Measurements from ENCODE around the gene CCDC50. TPM values are rescaled to one million over a fixed set of nuclear protein-coding genes. Genes with fewer than 3 reads are reported as not detected.
A peak's percentile ranks its signal among the peaks of the same experiment; 100 is the strongest.

The CCDC50 gene
- total RNA-seq, 4 donors from 2014 or later: 133 to 248 (median 194) TPM

DNA sequence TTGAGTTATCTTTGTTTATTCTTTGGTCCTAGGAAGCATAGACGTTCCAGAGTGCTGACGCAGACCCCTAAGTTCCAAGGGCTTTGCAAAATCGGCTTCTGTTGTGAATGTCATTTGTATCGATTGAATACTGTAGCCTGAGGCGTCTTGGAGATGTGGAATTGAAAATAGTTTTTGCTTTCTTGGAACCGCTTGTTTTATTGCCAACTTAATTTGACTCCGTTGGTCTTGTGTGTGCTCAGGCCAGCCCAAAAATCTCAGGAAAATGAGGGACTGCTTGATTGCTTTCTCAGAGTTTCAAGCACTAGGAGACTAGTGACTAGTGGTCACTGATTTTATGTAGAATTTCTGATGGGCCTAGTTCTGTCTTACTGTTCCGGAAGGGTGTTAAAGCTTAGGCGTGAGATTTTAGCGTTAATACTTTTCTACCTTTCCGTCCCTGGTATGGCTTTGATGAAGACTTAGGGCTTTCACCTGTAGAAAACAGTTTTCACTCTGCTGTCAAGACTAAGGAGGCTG, 1.4 kb downstream of the CCDC50 start:
- ATAC-seq: no peak
- peaks cover 15 to 67% (median 16%) of the 10 kb centered on the region in 3 donors for H3K4me1 ChIP-seq
- peak overlapping the region; percentile 91 to 95 (median 93) for H3K27ac ChIP-seq

DNA sequence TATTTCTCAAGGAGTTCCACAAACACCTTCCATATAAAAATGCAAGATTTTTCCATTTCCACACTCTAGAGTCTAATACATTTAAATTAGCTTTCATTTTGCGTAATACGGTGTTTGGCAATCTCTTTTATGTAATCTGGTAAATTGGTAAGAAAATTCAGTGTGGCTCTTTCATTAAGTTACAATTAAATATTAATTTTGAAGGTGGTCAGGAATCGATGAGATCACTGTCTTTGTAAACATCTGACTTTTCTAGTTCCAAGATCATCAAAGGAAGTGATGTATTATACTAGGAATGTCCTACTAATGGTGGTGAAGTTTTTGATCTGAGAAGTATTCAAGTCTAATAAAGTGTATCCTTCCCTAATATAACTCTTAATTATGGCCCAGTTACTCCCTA, 2.2 kb downstream of the CCDC50 start:
- TF ChIP-seq POLR2A (IDR thresholded peaks at IDR 0.05) (no peak), POLR2AphosphoS5 (IDR thresholded peaks at IDR 0.05) (no peak), EP300 (IDR thresholded peaks at IDR 0.05) (no peak)
- TF ChIP-seq, protein P1, sequence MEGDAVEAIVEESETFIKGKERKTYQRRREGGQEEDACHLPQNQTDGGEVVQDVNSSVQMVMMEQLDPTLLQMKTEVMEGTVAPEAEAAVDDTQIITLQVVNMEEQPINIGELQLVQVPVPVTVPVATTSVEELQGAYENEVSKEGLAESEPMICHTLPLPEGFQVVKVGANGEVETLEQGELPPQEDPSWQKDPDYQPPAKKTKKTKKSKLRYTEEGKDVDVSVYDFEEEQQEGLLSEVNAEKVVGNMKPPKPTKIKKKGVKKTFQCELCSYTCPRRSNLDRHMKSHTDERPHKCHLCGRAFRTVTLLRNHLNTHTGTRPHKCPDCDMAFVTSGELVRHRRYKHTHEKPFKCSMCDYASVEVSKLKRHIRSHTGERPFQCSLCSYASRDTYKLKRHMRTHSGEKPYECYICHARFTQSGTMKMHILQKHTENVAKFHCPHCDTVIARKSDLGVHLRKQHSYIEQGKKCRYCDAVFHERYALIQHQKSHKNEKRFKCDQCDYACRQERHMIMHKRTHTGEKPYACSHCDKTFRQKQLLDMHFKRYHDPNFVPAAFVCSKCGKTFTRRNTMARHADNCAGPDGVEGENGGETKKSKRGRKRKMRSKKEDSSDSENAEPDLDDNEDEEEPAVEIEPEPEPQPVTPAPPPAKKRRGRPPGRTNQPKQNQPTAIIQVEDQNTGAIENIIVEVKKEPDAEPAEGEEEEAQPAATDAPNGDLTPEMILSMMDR (IDR thresholded peaks at IDR 0.05): no peak
- peaks cover 15 to 69% (median 16%) of the 10 kb centered on the region in 3 donors for H3K4me1 ChIP-seq
- WGBS, 2 donors (ENCODE audit: low coverage in 1 of 2): 52 to 59% methylated on average over 3 of the region's 3 CpGs
- no peaks in the 10 kb centered on the region for H3K36me3 ChIP-seq
- ATAC-seq: no peak
- H3K27ac ChIP-seq: peak overlapping the region; percentile 91 to 95 (median 93)
- H3K9me3 ChIP-seq: no peaks in the 10 kb centered on the region
- peak overlapping the region; percentile 93 to 98 for H3K4me3 ChIP-seq
- no peaks in the 10 kb centered on the region for H3K27me3 ChIP-seq

More for the DNA sequence above, 1.4 kb downstream of the CCDC50 start:
- TF ChIP-seq POLR2AphosphoS5 (IDR thresholded peaks at IDR 0.05) (peak; percentile 28), POLR2A (IDR thresholded peaks at IDR 0.05) (no peak)
- TF ChIP-seq, protein P1 (IDR thresholded peaks at IDR 0.05): no peak
- no peaks in the 10 kb centered on the region for H3K36me3 ChIP-seq
- 8 to 10% methylated on average over 9 to 11 of the region's 11 CpGs for WGBS, 2 donors (ENCODE audit: low coverage in 1 of 2)
- no peaks in the 10 kb centered on the region for H3K9me3 ChIP-seq
- peak overlapping the region; percentile 93 to 98 for H3K4me3 ChIP-seq
- no peaks in the 10 kb centered on the region for H3K27me3 ChIP-seq

DNA sequence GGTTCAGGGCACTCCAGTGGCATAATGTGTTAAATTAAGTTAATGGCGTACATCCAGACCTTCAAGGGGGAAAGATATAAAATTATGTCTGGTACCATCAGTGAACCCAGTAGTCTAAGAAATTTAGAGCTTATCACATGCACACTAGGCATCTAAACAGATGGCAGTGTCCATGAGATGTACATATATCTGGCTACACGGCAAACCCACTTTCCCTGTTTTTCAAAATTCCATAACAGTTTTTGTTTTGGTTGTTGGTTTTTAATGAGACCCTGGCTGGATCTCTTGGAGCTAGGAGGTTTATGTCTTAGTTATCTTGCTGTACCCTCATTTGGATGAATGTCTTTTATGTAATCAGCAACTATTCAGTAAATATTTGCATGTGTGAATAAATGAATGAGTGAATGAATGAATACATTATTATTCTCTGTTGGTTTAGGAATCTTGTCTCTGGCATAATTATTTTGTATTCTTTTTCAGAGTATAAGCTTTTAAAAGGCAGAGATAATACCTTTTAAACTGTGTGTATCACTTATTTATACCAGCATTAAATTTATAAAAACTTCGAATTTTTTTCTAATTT, 4.2 kb downstream of the CCDC50 start:
- Histone ChIP-seq H3K36me3 (no peaks in the 10 kb centered on the region), H3K4me3 (no peak overlapping the region), H3K27ac (no peak overlapping the region), H3K27me3 (no peaks in the 10 kb centered on the region), H3K4me1 (peaks cover 17 to 79% (median 17%) of the 10 kb centered on the region in 3 donors), H3K9me3 (no peaks in the 10 kb centered on the region)
- no peak for ATAC-seq
- 80 to 90% methylated on average over 3 of the region's 3 CpGs for WGBS, 2 donors (ENCODE audit: low coverage in 1 of 2)
- no peak for TF ChIP-seq POLR2A (IDR thresholded peaks at IDR 0.05)
- TF ChIP-seq POLR2AphosphoS5 (IDR thresholded peaks at IDR 0.05): no peak
- no peak for TF ChIP-seq EP300 (IDR thresholded peaks at IDR 0.05)
- TF ChIP-seq, protein P1 (IDR thresholded peaks at IDR 0.05): no peak

DNA sequence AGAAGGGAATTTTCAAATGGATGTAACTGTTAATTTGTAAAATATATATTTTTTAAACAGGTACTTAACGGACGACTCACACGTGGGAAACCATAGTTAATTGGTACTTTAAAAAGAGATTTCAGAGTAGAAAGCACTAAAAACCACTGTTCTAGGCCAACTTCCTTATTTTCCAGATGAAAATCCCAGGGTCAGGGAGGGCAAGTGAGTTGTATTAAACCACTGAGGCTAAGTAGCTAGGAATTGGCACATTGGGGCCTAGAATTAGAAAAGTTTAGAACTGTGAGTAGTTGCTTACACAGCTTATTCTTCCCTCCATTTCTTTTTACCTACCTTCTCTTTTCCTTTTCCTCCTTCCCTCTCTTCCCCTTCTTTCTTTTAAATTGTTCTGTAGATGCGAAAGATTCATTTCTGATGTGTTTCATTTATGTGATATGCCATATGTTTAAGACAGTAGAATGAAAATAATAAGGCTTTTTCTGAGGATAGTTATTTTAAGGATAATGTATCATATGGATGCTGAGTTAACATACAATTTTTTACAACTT, 5.2 kb downstream of the CCDC50 start:
- H3K4me3 ChIP-seq: no peak overlapping the region
- peaks cover 14 to 82% (median 23%) of the 10 kb centered on the region in 3 donors for H3K4me1 ChIP-seq
- no peaks in the 10 kb centered on the region for H3K9me3 ChIP-seq
- no peak for ATAC-seq
- TF ChIP-seq POLR2A (IDR thresholded peaks at IDR 0.05) (no peak), EP300 (IDR thresholded peaks at IDR 0.05) (no peak), POLR2AphosphoS5 (IDR thresholded peaks at IDR 0.05) (no peak)
- TF ChIP-seq, protein P1 (IDR thresholded peaks at IDR 0.05): no peak
- H3K27ac ChIP-seq: no peak overlapping the region
- no peaks in the 10 kb centered on the region for H3K36me3 ChIP-seq
- 86 to 87% methylated on average over 3 to 4 of the region's 4 CpGs for WGBS, 2 donors (ENCODE audit: low coverage in 1 of 2)
- H3K27me3 ChIP-seq: no peaks in the 10 kb centered on the region

DNA sequence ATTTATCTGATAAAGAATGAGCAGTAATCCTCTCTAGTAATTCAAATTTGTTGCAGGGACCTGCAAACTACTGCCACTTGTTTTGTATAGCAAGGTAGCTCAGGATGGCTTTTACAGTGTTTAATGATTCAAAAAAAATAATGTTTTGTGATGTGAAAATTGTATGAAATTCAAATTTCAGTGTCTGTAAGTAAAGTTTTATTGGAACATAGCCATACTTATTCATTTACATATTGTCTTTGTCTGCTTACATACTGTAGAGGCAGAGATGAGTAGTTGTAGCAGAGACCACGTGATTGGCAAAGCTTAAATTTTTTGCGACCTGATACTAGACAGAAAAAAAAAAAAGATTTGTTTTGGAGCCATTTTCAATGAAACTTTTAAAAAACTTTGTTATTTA, 7.6 kb downstream of the CCDC50 start:
- Histone ChIP-seq H3K36me3 (no peaks in the 10 kb centered on the region), H3K9me3 (no peaks in the 10 kb centered on the region), H3K27ac (no peak overlapping the region), H3K27me3 (no peaks in the 10 kb centered on the region), H3K4me1 (peaks cover 7 to 91% (median 33%) of the 10 kb centered on the region in 3 donors), H3K4me3 (no peak overlapping the region)
- WGBS, 2 donors (ENCODE audit: low coverage in 1 of 2): 62 to 88% methylated on average over 2 of the region's 2 CpGs
- no peak for ATAC-seq
- TF ChIP-seq, protein P1 (IDR thresholded peaks at IDR 0.05): no peak
- no peak for TF ChIP-seq EP300 (IDR thresholded peaks at IDR 0.05)
- TF ChIP-seq POLR2A (IDR thresholded peaks at IDR 0.05): no peak
- TF ChIP-seq POLR2AphosphoS5 (IDR thresholded peaks at IDR 0.05): no peak
